ENCODE data around the gene NEDD8.

DNA sequence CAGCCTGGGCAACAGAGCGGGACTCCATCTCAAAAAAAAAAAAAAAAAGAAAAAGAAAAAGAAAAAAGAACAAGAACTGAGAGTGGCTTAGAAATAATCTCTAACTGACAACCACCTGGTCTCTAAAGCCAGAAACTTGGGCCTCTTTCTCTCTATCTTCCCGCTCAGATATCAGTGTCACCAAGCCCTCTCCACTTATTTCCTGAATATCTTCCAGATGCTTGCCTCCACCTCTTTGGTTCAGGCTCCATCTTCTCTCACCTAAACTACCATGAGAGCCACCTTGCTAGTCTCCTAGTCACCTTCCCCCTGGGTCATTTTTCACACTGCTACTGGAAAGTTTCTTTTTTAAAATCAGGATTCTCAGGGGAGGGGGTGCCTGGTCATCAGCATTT lies 35.1 kb downstream of the NEDD8 start:
- TF ChIP-seq, protein P1, sequence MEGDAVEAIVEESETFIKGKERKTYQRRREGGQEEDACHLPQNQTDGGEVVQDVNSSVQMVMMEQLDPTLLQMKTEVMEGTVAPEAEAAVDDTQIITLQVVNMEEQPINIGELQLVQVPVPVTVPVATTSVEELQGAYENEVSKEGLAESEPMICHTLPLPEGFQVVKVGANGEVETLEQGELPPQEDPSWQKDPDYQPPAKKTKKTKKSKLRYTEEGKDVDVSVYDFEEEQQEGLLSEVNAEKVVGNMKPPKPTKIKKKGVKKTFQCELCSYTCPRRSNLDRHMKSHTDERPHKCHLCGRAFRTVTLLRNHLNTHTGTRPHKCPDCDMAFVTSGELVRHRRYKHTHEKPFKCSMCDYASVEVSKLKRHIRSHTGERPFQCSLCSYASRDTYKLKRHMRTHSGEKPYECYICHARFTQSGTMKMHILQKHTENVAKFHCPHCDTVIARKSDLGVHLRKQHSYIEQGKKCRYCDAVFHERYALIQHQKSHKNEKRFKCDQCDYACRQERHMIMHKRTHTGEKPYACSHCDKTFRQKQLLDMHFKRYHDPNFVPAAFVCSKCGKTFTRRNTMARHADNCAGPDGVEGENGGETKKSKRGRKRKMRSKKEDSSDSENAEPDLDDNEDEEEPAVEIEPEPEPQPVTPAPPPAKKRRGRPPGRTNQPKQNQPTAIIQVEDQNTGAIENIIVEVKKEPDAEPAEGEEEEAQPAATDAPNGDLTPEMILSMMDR (IDR thresholded peaks at IDR 0.05 in 8 of 11, conservative IDR thresholded peaks at IDR 0.05 in 3 of 11), result no peak
- TF ChIP-seq POLR2AphosphoS5 (IDR thresholded peaks at IDR 0.05), result no peak

All from spleen (tissue), 7 donors.